H7 (cell line): ENCODE data around the gene PPFIA4. TPM values are rescaled to one million over a fixed set of nuclear protein-coding genes. Genes with fewer than 3 reads are reported as not detected.

ENCODE experiments used
- DNase-seq: peaks from one replicate; pipeline ENCODE4 v3.0.0; 2012
- H3K27me3 ChIP-seq: 2 replicates; pipeline ENCODE4 v1.6.0; 2011; ENCODE audit warnings: mild to moderate bottlenecking, low read length; ENCODE audit not compliant: control insufficient read depth, insufficient read depth
- H3K36me3 ChIP-seq: replicated peaks from 2 replicates; pipeline ENCODE4 v1.5.1; 2011; ENCODE audit warnings: low read length; ENCODE audit not compliant: control insufficient read depth, insufficient read depth
- H3K4me3 ChIP-seq: 2 replicates; pipeline ENCODE4 v1.5.1; 2011; ENCODE audit warnings: low read depth, mild to moderate bottlenecking, control low read depth, low read length, moderate library complexity; ENCODE audit not compliant: insufficient read depth
- total RNA-seq: library from RNA; depleted of rRNA; stranded (reverse); fragments of >200 nt; shearing (Covaris generic); gene quantifications from 2 replicates; pipeline ENCODE4 v1.2.3, GENCODE V29; 2014

Gene PPFIA4
- total RNA-seq, 1 experiment from 2014 or later: 3.1 TPM

- DNase-seq: peak; percentile 88
- Histone ChIP-seq H3K4me3 (no peak overlapping the region), H3K27me3 (no peaks in the 10 kb centered on the region), H3K36me3 (no peaks in the 10 kb centered on the region)
Observed at GRCh38 chr1:203084588-203085527, 58.6 kb downstream of the PPFIA4 start.

GRCh38 chr1:203085528-203086406 is 59.5 kb downstream of the PPFIA4 start, which contains the start of gene MYOG:
MYOG (minus strand) TSS chr1:203086012; CDS start chr1:203085961, 51 bp downstream.
- peak; percentile 60 for DNase-seq
- no peaks in the 10 kb centered on the region for H3K36me3 ChIP-seq
- no peak within 1 kb of the TSS for H3K4me3 ChIP-seq
- H3K27me3 ChIP-seq: no peaks in the 10 kb centered on the region

- H3K4me3 ChIP-seq: no peak overlapping the region
- DNase-seq: peak; percentile 22
- H3K36me3 ChIP-seq: no peaks in the 10 kb centered on the region
- H3K27me3 ChIP-seq: no peaks in the 10 kb centered on the region; the same call in 1 of the 2 replicates
Observed at GRCh38 chr1:203086992-203087763, 60.9 kb downstream of the PPFIA4 start.

DNA sequence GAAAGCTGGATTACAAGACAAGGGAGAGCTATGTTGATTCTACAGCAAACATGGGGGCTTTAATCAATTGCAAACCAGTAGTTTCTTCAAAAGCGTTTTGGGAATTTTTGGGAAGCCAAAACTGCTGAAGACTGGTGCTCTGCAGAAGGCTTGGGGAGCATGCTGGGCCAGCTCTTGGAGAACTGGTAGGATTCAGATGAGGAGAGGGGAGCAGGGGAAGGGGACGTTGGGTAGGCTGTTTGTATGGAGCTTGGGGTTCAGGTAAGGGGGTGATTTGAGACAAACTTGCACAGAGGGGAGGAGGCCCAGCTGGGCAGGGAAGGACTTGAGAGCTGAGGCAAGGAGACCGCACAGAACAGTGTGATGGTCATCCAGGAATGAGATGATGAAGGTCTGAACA is 62.1 kb downstream of the PPFIA4 start:
- no peak for DNase-seq
- H3K27me3 ChIP-seq: no peaks in the 10 kb centered on the region; the same call in 1 of the 2 replicates
- no peaks in the 10 kb centered on the region for H3K36me3 ChIP-seq
- H3K4me3 ChIP-seq: no peak overlapping the region

GRCh38 chr1:203089001-203089650 is 62.8 kb downstream of the PPFIA4 start:
- no peak overlapping the region for H3K4me3 ChIP-seq
- no peak for DNase-seq
- no peaks in the 10 kb centered on the region for H3K36me3 ChIP-seq
- H3K27me3 ChIP-seq: no peaks in the 10 kb centered on the region; the same call in 1 of the 2 replicates

GRCh38 chr1:203089651-203090045 is 63.4 kb downstream of the PPFIA4 start:
- Histone ChIP-seq H3K4me3 (no peak overlapping the region), H3K27me3 (no peaks in the 10 kb centered on the region; the same call in 1 of the 2 replicates), H3K36me3 (no peaks in the 10 kb centered on the region)
- peak; percentile 62 for DNase-seq

GRCh38 chr1:203090421-203091198 is 64.3 kb downstream of the PPFIA4 start:
- Histone ChIP-seq H3K27me3 (no peaks in the 10 kb centered on the region; the same call in 1 of the 2 replicates), H3K4me3 (no peak overlapping the region), H3K36me3 (no peaks in the 10 kb centered on the region)
- DNase-seq: peak; percentile 11

DNA sequence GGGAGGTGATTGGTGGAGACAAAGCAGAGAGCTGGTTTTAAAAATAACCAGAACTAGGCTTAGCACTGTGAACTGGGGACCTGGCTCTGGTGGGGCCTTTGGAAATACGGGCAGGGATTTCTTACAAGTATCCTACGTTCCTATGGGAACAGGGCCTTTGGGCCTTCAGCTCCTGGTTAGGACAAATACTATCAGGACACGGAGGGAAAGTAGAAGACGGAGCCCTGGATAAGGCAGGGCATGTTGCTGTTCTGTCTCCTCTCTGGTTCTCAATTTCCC is 64.8 kb downstream of the PPFIA4 start:
- no peaks in the 10 kb centered on the region; the same call in 1 of the 2 replicates for H3K27me3 ChIP-seq
- DNase-seq: no peak
- no peak overlapping the region for H3K4me3 ChIP-seq
- H3K36me3 ChIP-seq: no peaks in the 10 kb centered on the region

GRCh38 chr1:203091761-203092330 is 65.6 kb downstream of the PPFIA4 start:
- peak; percentile 10 for DNase-seq
- no peak overlapping the region for H3K4me3 ChIP-seq
- H3K27me3 ChIP-seq: no peaks in the 10 kb centered on the region; the same call in 1 of the 2 replicates
- H3K36me3 ChIP-seq: no peaks in the 10 kb centered on the region

- Histone ChIP-seq H3K27me3 (no peaks in the 10 kb centered on the region; the same call in 1 of the 2 replicates), H3K4me3 (no peak overlapping the region), H3K36me3 (no peaks in the 10 kb centered on the region)
- no peak for DNase-seq
Observed at GRCh38 chr1:203093754-203094410, 67.6 kb downstream of the PPFIA4 start.

- Histone ChIP-seq H3K27me3 (no peaks in the 10 kb centered on the region; the same call in 1 of the 2 replicates), H3K36me3 (no peaks in the 10 kb centered on the region), H3K4me3 (no peak overlapping the region)
- DNase-seq: no peak
Observed at GRCh38 chr1:203095061-203095690, 68.9 kb downstream of the PPFIA4 start.

DNA sequence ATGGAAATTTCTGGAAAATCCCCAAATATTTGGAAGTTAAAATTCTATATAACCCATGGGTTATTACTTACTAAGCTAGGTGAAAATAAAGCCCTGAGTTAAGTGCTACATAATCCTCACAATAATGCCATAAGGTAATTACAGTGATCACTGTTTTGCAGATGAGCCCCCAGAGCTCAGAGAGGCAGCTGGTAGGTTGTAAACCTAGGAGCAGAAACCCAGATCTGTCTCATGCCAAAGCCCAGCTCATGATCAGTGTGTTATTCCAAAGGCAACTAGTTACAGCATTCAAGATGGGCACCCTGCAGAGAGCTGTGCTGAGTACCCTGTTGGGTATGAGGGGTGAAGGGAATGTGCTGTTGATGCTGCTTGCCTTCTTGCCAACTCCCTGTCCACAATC is 70.3 kb downstream of the PPFIA4 start:
- Histone ChIP-seq H3K36me3 (no peaks in the 10 kb centered on the region), H3K27me3 (no peaks in the 10 kb centered on the region; the same call in 1 of the 2 replicates), H3K4me3 (no peak overlapping the region)
- no peak for DNase-seq
